Right lobe of liver (tissue), 6 donors: ENCODE data around the gene APOM. TPM values are rescaled to one million over a fixed set of nuclear protein-coding genes. Genes with fewer than 3 reads are reported as not detected.

Experiments
- ATAC-seq, 4 donors: fragments of 200-7000 bp; cut with Tn5 transposase; one replicate each; pipeline ENCODE4 v1.9.1; 2020; ENCODE audit warnings: mild to moderate bottlenecking in 4 of 4, moderate library complexity in 4 of 4
- DNase-seq, 3 donors: peaks; one replicate each; pipeline ENCODE4 v3.0.0-alpha.2; 2020
- H3K27ac ChIP-seq, 3 donors: fragments of 200-600 bp; one replicate each; pipeline ENCODE4 v1.8.0; 2022
- H3K27me3 ChIP-seq, 2 donors: fragments of 200-600 bp; one replicate each; pipeline ENCODE4 v1.8.0; 2022
- H3K36me3 ChIP-seq, 4 donors: fragments of 200-600 bp; sonication (generic) in 1 of 4; one replicate each; pipeline versions ENCODE4 v1.5.1 to v1.8.0; 2017 to 2022; ENCODE audit warnings: control low read depth in 1 of 4
- H3K4me1 ChIP-seq, 4 donors: fragments of 200-600 bp; sonication (generic) in 1 of 4; one replicate each; pipeline versions ENCODE4 v1.5.1 to v1.8.0; 2017 to 2022; ENCODE audit warnings: control low read depth in 1 of 4
- H3K4me3 ChIP-seq, 3 donors: fragments of 200-600 bp; one replicate each; pipeline ENCODE4 v1.8.0; 2022
- H3K9me3 ChIP-seq, 4 donors: fragments of 200-600 bp; sonication (generic) in 1 of 4; one replicate each; pipeline versions ENCODE4 v1.5.1 to v1.8.0; 2017 to 2022; ENCODE audit warnings: control low read depth in 1 of 4
- POLR2A ChIP-seq: fragments of 450-650 bp; IDR thresholded peaks from one replicate; pipeline ENCODE4 v1.6.1; 2017; ENCODE audit warnings: antibody characterized with exemption, mild to moderate bottlenecking
- WGBS: methylation state at CpG from one replicate; pipeline ENCODE4 v1.1.6; 2018; ENCODE audit warnings: low coverage, low lambda C conversion rate; ENCODE audit not compliant: insufficient coverage; ENCODE audit errors: missing lambda C conversion rate; 5-methylcytosine and 5-hydroxymethylcytosine counted together
- intact Hi-C, 2 donors: fragments of 100-400 bp; cut with DNase I; formaldehyde crosslinking; loops; one replicate each; pipeline versions ENCODE4 v1.11.2 to v1.14.1; 2022
- total RNA-seq, 6 experiments: library from RNA; depleted of rRNA in 2 of 6; stranded (reverse); fragments of >200 nt in 2 of 6; fragmentation: NEBNext Ultra II Directional in 3 of 6; extraction: Animal tissue kit (Norgen Biotek cat#: 25700) in 3 of 6; gene quantifications; one replicate each; pipeline versions ENCODE4 v1.1.0 to v1.2.4, GENCODE V29; 2016 to 2023
- TF ChIP-seq, protein P1 (sequence below), 4 donors: fragments of 200-600 bp in 3 of 4; fragments of 450-650 bp in 1 of 4; IDR thresholded peaks; one replicate each; pipeline versions ENCODE4 v1.5.1 to v1.8.0; 2016 to 2022; ENCODE audit warnings: antibody characterized with exemption in 4 of 4, mild to moderate bottlenecking in 2 of 4
- donor health status: DM: no; HTN: yes; CAD: no.
- donor health status: DM: no; HTN: no; CAD: no.
- donor health status: DM: no; HTN: no; CAD: no.
- donor health status: DM: no; HTN: yes; CAD: no.
- donor health status: DM: no; HTN: yes; CAD: no.

The APOM gene
- total RNA-seq, 6 experiments from 2014 or later: 100 to 182 (median 116) TPM

DNA sequence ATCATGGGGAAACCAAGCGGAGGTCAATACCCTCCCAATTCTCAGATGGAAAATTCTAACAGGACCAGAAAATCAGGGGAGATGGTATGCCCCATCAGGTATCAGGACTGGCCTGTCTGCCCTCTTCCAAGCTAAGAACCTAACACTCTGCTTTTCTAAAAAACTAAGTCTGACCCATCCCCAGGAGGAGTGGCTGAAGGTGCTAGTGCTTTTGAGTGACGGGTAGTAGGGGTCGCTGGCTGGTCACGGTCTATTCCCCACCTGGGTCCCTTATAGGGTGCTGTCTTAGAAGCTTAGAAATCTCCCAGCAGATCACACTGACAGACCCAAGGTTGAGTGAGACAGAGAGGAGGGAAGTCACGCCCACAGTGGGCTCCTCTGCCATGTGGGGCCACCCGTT lies 37.8 kb downstream of the APOM start:
- intact Hi-C loops: no loop called here
- Histone ChIP-seq H3K27ac (no peak overlapping the region), H3K4me3 (no peak overlapping the region), H3K27me3 (no peaks in the 10 kb centered on the region), H3K4me1 (no peaks in the 10 kb centered on the region), H3K36me3 (peaks cover 0 to 75% (median 20%) of the 10 kb centered on the region in 4 donors), H3K9me3 (no peaks in the 10 kb centered on the region)
- WGBS: 90% methylated on average over 3 of the region's 6 CpGs
- ATAC-seq: no peak
- no peak for TF ChIP-seq POLR2A
- TF ChIP-seq, protein P1, sequence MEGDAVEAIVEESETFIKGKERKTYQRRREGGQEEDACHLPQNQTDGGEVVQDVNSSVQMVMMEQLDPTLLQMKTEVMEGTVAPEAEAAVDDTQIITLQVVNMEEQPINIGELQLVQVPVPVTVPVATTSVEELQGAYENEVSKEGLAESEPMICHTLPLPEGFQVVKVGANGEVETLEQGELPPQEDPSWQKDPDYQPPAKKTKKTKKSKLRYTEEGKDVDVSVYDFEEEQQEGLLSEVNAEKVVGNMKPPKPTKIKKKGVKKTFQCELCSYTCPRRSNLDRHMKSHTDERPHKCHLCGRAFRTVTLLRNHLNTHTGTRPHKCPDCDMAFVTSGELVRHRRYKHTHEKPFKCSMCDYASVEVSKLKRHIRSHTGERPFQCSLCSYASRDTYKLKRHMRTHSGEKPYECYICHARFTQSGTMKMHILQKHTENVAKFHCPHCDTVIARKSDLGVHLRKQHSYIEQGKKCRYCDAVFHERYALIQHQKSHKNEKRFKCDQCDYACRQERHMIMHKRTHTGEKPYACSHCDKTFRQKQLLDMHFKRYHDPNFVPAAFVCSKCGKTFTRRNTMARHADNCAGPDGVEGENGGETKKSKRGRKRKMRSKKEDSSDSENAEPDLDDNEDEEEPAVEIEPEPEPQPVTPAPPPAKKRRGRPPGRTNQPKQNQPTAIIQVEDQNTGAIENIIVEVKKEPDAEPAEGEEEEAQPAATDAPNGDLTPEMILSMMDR (IDR thresholded peaks at IDR 0.05): no peak
- DNase-seq: no peak

DNA sequence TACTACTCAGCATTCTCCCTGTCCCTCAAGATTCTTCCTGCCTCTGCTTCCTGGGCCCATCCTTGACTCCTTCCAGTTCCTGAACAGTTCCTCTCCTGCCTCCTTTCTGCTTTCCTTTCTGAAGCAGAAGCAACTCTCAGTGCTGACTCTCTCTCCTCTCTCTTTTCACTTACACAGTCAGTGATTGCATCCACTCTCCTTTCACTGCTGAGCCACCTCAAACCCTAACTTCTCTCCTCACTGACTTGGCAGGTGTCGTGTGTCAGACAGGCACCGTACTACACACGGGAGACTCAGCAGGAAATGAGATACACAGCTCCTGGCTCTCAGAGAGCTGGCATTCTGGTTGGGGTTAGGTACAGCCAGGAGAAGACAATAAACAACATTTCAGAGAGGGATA lies 41.9 kb downstream of the APOM start:
- H3K36me3 ChIP-seq: peaks cover 0 to 61% (median 6%) of the 10 kb centered on the region in 4 donors
- no peak for ATAC-seq

DNA sequence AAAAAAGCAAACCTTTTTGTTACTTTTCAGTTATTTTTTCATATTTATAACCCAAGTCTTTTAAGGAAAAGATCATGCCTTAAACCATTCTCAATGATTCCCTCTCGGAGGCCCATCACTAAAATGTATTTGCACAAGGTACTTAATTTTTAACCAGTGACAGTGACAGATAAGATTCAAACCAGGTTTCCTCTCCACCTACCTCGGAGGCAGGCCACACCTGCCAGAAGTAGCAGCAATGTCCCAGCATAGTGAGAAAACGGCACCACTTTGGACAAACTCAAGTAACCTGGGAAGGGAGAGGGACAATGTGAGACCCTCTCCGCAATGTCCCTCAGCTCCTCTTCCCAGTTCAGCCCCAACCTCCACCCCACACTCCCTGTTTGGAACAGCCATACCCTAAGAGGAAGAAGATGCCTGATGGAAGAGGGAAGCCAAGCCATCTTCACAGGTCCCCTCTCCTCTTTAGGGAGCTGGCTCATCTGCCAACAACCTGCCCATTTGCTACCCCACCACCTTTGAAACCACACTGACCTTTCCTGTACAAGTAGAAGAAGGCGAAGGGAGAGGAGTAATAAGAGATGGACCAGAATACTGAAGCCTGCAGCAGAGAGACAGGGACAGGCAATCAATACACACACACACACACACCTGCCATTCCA lies 45.2 kb downstream of the APOM start:
- Histone ChIP-seq H3K9me3 (no peaks in the 10 kb centered on the region), H3K27ac (no peak overlapping the region), H3K4me3 (no peak overlapping the region), H3K4me1 (peaks cover 0 to 21% (median 11%) of the 10 kb centered on the region in 4 donors), H3K36me3 (peaks cover 0 to 29% (median 2%) of the 10 kb centered on the region in 4 donors), H3K27me3 (no peaks in the 10 kb centered on the region)
- TF ChIP-seq POLR2A: no peak
- TF ChIP-seq, protein P1 (IDR thresholded peaks at IDR 0.05): no peak
- no peak for ATAC-seq
- WGBS: 47% methylated on average over 4 of the region's 5 CpGs
- DNase-seq: no peak
- intact Hi-C loops: no loop called here

More for the DNA sequence above, 41.9 kb downstream of the APOM start:
- WGBS: 67% methylated on average over 3 of the region's 3 CpGs
- TF ChIP-seq, protein P1 (IDR thresholded peaks at IDR 0.05): no peak
- no peak for TF ChIP-seq POLR2A
- H3K9me3 ChIP-seq: no peaks in the 10 kb centered on the region
- H3K27ac ChIP-seq: no peak overlapping the region
- no peaks in the 10 kb centered on the region for H3K27me3 ChIP-seq
- intact Hi-C loops: no loop called here
- no peak for DNase-seq
- H3K4me3 ChIP-seq: no peak overlapping the region
- peaks cover 0 to 18% (median 11%) of the 10 kb centered on the region in 4 donors for H3K4me1 ChIP-seq

- intact Hi-C loops: no loop called here
- ATAC-seq (peak in 2 of 4 donors; percentile 15 to 24), DNase-seq (peak; percentile 58 to 76 (median 69))
- Histone ChIP-seq H3K4me3 (peak overlapping the region; percentile 71 to 80 (median 77)), H3K36me3 (peaks cover 0 to 21% (median 2%) of the 10 kb centered on the region in 4 donors), H3K27ac (peak overlapping the region; percentile 95 to 98 (median 97)), H3K27me3 (no peaks in the 10 kb centered on the region), H3K4me1 (peaks cover 0 to 21% (median 11%) of the 10 kb centered on the region in 4 donors), H3K9me3 (no peaks in the 10 kb centered on the region)
- TF ChIP-seq, protein P1 (IDR thresholded peaks at IDR 0.05): no peak
- no peak for TF ChIP-seq POLR2A
- 2% methylated on average over 3 of the region's 7 CpGs for WGBS
Measured at GRCh38 chr6:31701666-31702404, 46.1 kb downstream of the APOM start.
